K562 (cell line): ENCODE data around the gene SIDT1. TPM values are rescaled to one million over a fixed set of nuclear protein-coding genes. Genes with fewer than 3 reads are reported as not detected.
A peak's percentile ranks its signal among the peaks of the same experiment; 100 is the strongest.

Source experiments
- ATAC-seq: fragments of 200-7000 bp; cut with Tn5 transposase; 3 replicates; pipeline ENCODE4 v1.9.1; 2020; ENCODE audit warnings: moderate library complexity
- BruUV-seq: library from RNA; stranded (reverse); fragments of 400-500 nt; replicated peaks from 2 replicates; lab custom pipeline; 2021; lab: Mats Ljungman, UMichigan
- CTCF ChIA-PET: fragments of 300-600 bp; formaldehyde crosslinking; extraction: SDS; loops from one replicate; lab custom pipeline; 2021; ENCODE audit warnings: low intra/inter-chr PET ratio; lab: Yijun Ruan, JAX
- POLR2A ChIA-PET: fragments of 300-600, 350-650 bp; sonication (Branson Sonifier 250); formaldehyde crosslinking; extraction: SDS; loops from one replicate; lab custom pipeline; 2021; ENCODE audit warnings: antibody characterized with exemption, inconsistent platforms; lab: Yijun Ruan, JAX
- DNase-seq, 4 experiments: peaks; one replicate each; pipeline versions ENCODE4 v3.0.0 to v3.0.0-alpha.2; 2011 to 2018; ENCODE audit warnings: low spot score in 3 of 4, mixed read lengths in 3 of 4; ENCODE audit errors: extremely low read depth in 1 of 4
- FAIRE-seq: peaks from 2 replicates; lab custom pipeline; 2011; peaks lifted over from hg19 to GRCh38; lab: Jason Lieb, UNC
- H2AFZ ChIP-seq: 2 replicates; pipeline ENCODE4 v1.6.0; 2011; ENCODE audit warnings: low read depth, low read length, control low read depth, inconsistent platforms
- H3K27ac ChIP-seq: fragments of 200-600 bp; 3 replicates; pipeline ENCODE4 v1.8.0; 2011; ENCODE audit warnings: low read depth, mild to moderate bottlenecking, control low read depth, inconsistent platforms, low read length, moderate library complexity, mixed read lengths; ENCODE audit errors: extremely low read depth
- H3K27me3 ChIP-seq, 2 experiments: fragments of 300-600 bp in 1 of 2; 2 replicates in 1 of 2; 3 replicates in 1 of 2; pipeline versions ENCODE4 v1.6.0 to v1.8.0; 2011; ENCODE audit warnings: inconsistent platforms in 2 of 2, low read length in 2 of 2, mild to moderate bottlenecking in 1 of 2, mixed read lengths in 1 of 2, moderate library complexity in 1 of 2; ENCODE audit not compliant: control insufficient read depth in 2 of 2, insufficient read depth in 2 of 2
- H3K36me3 ChIP-seq: fragments of 300-600 bp; 3 replicates; pipeline ENCODE4 v1.8.0; 2011; ENCODE audit warnings: mild to moderate bottlenecking, low read length, inconsistent platforms; ENCODE audit not compliant: control insufficient read depth, insufficient read depth
- H3K4me1 ChIP-seq, 2 experiments: fragments of 200-600 bp in 1 of 2; replicated peaks in 1 of 2; 2 replicates in 1 of 2; 3 replicates in 1 of 2; pipeline versions ENCODE4 v1.5.1 to v1.8.0; 2011; ENCODE audit warnings: inconsistent platforms in 2 of 2, low read length in 2 of 2, mild to moderate bottlenecking in 1 of 2, mixed read lengths in 1 of 2, moderate library complexity in 1 of 2; ENCODE audit not compliant: control insufficient read depth in 2 of 2, insufficient read depth in 2 of 2
- H3K4me2 ChIP-seq: 2 replicates; pipeline ENCODE4 v1.6.1; 2011; ENCODE audit warnings: low read length, control low read depth, inconsistent platforms, mixed read lengths; ENCODE audit not compliant: insufficient read depth
- H3K4me3 ChIP-seq: fragments of 200-600 bp; sonication (generic), shearing (Covaris generic); 2 replicates; pipeline ENCODE4 v1.5.1; 2016; ENCODE audit warnings: control low read depth, inconsistent platforms
- H3K79me2 ChIP-seq: fragments of 200-600 bp; 3 replicates; pipeline ENCODE4 v1.8.0; 2011; ENCODE audit warnings: low read length, inconsistent platforms; ENCODE audit not compliant: control insufficient read depth, insufficient read depth
- H3K9ac ChIP-seq, 2 experiments: 2 replicates each; pipeline versions ENCODE4 v1.6.0 to v1.6.1; 2011; ENCODE audit warnings: low read depth in 2 of 2, low read length in 2 of 2, control low read depth in 1 of 2, inconsistent platforms in 1 of 2, mild to moderate bottlenecking in 1 of 2, mixed read lengths in 1 of 2; ENCODE audit not compliant: insufficient read depth in 1 of 2
- H3K9me1 ChIP-seq: one replicate; pipeline ENCODE4 v1.6.0; 2011; ENCODE audit warnings: inconsistent platforms, mild to moderate bottlenecking, low read length, moderate library complexity; ENCODE audit not compliant: control insufficient read depth, insufficient read depth
- H3K9me3 ChIP-seq: replicated peaks from 2 replicates; pipeline ENCODE4 v1.5.1; 2011; ENCODE audit warnings: low read depth, low read length, inconsistent platforms; ENCODE audit not compliant: control insufficient read depth, insufficient read depth
- H4K20me1 ChIP-seq: replicated peaks from 2 replicates; pipeline ENCODE4 v1.6.1; 2011; ENCODE audit warnings: low read length, inconsistent platforms, mixed read lengths; ENCODE audit not compliant: control insufficient read depth, insufficient read depth
- BMI1 ChIP-seq: fragments of 150-350 bp; IDR thresholded peaks from 2 replicates; pipeline ENCODE4 v1.6.1; 2014; ENCODE audit warnings: low read length
- CREB3L1 ChIP-seq: fragments of 450-650 bp; IDR thresholded peaks from 2 replicates; pipeline ENCODE4 v1.6.1; 2014; ENCODE audit warnings: low read depth, mild to moderate bottlenecking, moderate library complexity, borderline replicate concordance
- DNMT1 ChIP-seq: fragments of 450-650 bp; IDR thresholded peaks from 2 replicates; pipeline ENCODE4 v1.6.1; 2016; ENCODE audit warnings: antibody characterized with exemption, mild to moderate bottlenecking
- ERF ChIP-seq: fragments of 450-650 bp; formaldehyde crosslinking; IDR thresholded peaks from 2 replicates; pipeline ENCODE4 v1.4.0; 2020; ENCODE audit warnings: mild to moderate bottlenecking, mixed read lengths
- FOXJ2 ChIP-seq: fragments of 200-800 bp; sonication (Bioruptor generic); IDR thresholded peaks from 2 replicates; pipeline ENCODE4 v1.6.1; 2016; ENCODE audit warnings: missing genetic modification characterization, missing compliant biosample characterization
- IRF2 ChIP-seq: sonication (generic); formaldehyde crosslinking; IDR thresholded peaks from 2 replicates; pipeline ENCODE4 v1.8.1; 2022; ENCODE audit warnings: mild to moderate bottlenecking, missing genetic modification reagents
- LEF1 ChIP-seq: fragments of 450-650 bp; IDR thresholded peaks from 2 replicates; pipeline ENCODE4 v1.6.1; 2016; ENCODE audit warnings: mild to moderate bottlenecking
- SMAD3 ChIP-seq: fragments of 450-650 bp; formaldehyde crosslinking; conservative IDR thresholded peaks from 2 replicates; pipeline ENCODE4 v1.4.0; 2020; ENCODE audit warnings: mild to moderate bottlenecking
- THRB ChIP-seq: fragments of 450-650 bp; formaldehyde crosslinking; conservative IDR thresholded peaks from 2 replicates; pipeline ENCODE4 v1.4.0; 2022; ENCODE audit warnings: mild to moderate bottlenecking, missing genetic modification characterization
- XRCC3 ChIP-seq: fragments of 450-650 bp; IDR thresholded peaks from 2 replicates; pipeline ENCODE4 v1.6.1; 2017; ENCODE audit warnings: mild to moderate bottlenecking, moderate library complexity
- ZNF384 ChIP-seq: IDR thresholded peaks from 2 replicates; pipeline ENCODE4 v1.6.1; 2012; ENCODE audit warnings: low read depth, low read length, improper control_type of control experiment
- ZNF592 ChIP-seq: fragments of 450-650 bp; IDR thresholded peaks from 2 replicates; pipeline ENCODE4 v1.6.1; 2017; ENCODE audit warnings: antibody characterized with exemption, mild to moderate bottlenecking
- ZNF699 ChIP-seq: fragments of 250-450 bp; sonication (Bioruptor Pico); IDR thresholded peaks from 2 replicates; pipeline ENCODE4 v1.8.0; 2021; ENCODE audit warnings: mild to moderate bottlenecking, moderate library complexity; ENCODE audit not compliant: insufficient replicate concordance
- ZNF77 ChIP-seq: fragments of 250-450 bp; sonication (Bioruptor Pico); IDR thresholded peaks from 2 replicates; pipeline ENCODE4 v1.5.0; 2020
- WGBS: fragments of 100-300 bp; shearing (Covaris generic); methylation state at CpG from one replicate; pipeline ENCODE4 v1.1.6; 2016; ENCODE audit warnings: low coverage, mixed read lengths; ENCODE audit not compliant: insufficient coverage; ENCODE audit errors: missing lambda C conversion rate; 5-methylcytosine and 5-hydroxymethylcytosine counted together
- in situ Hi-C: fragments of 300-500 bp; cut with MboI; formaldehyde crosslinking; loops from 4 replicates; pipeline ENCODE4 v1.15.0; 2018; ENCODE audit warnings: inconsistent platforms, mixed read lengths
- intact Hi-C: fragments of 100-400 bp; cut with micrococcal nuclease; formaldehyde crosslinking; loops from 2 replicates; pipeline ENCODE4 v1.14.2; 2022
- polyA plus RNA-seq, 8 experiments: library from polyadenylated mRNA; depleted of rRNA in 4 of 8; stranded (reverse) in 5 of 8; unstranded in 3 of 8; fragments of >200 nt; fragmentation: Nextera tagmentation in 2 of 8; fragmentation: Illumina TruSeq in 1 of 8; extraction: Ambion mirVana in 2 of 8; extraction: Trizol in 1 of 8; gene quantifications; 2 replicates each; pipeline versions ENCODE4 v1.2.1 to v1.2.3, GENCODE V29; 2011 to 2014; ENCODE audit warnings: inconsistent platforms in 1 of 8, missing spikeins in 1 of 8
- total RNA-seq, 7 experiments: library from RNA; depleted of rRNA in 6 of 7; stranded (reverse); fragments of >200 nt in 6 of 7; fragmentation: Illumina TruSeq in 2 of 7; extraction: Trizol in 2 of 7; gene quantifications; 2 replicates each; pipeline versions ENCODE4 v1.2.1 to v1.2.3, GENCODE V29; 2011 to 2021; ENCODE audit warnings: low replicate concordance in 1 of 7

SIDT1 gene
- total and polyA plus RNA-seq, 9 of the 15 experiments (the other 6 are each of a cell fraction or from before 2014, with no cell fraction given): not detected

- H3K4me3 ChIP-seq: no peak overlapping the region
- no peak overlapping the region for H3K4me2 ChIP-seq
- DNase-seq (peak in 1 of 4 experiments; percentile 2), ATAC-seq (no peak), FAIRE-seq (no peak)
- CTCF ChIA-PET: interaction anchor here (0.8 kb wide), 1 partner anchor 110 kb away, joined by 3 read pairs; no protein-coding TSS in a partner anchor
- intact Hi-C loops (no loop called here), in situ Hi-C loops (no loop called here)
- no peaks in the 10 kb centered on the region for H3K36me3 ChIP-seq
- H3K4me1 ChIP-seq: no peaks in the 10 kb centered on the region; a peak in 1 of 5 replicates
- H2AFZ ChIP-seq: 0 out of 2 replicates have a peak overlapping the region, but pooled peaks have one; percentile 9
- no peaks in the 10 kb centered on the region for H3K9me3 ChIP-seq
- H3K79me2 ChIP-seq: peaks cover 18% of the 10 kb centered on the region; the same call in 1 of the 3 replicates
- no peaks in the 10 kb centered on the region for H3K27me3 ChIP-seq
- no peak overlapping the region for H3K9ac ChIP-seq
- no TSS peak for BruUV-seq
- H3K9me1 ChIP-seq: no peaks in the 10 kb centered on the region
- POLR2A ChIA-PET: interaction anchor here (0.6 kb wide), 1 partner anchor 1831 kb away, joined by 3 read pairs; no protein-coding TSS in a partner anchor
- 35% methylated on average over 5 of the region's 5 CpGs for WGBS
- H3K27ac ChIP-seq: no peak overlapping the region
- H4K20me1 ChIP-seq: no peaks in the 10 kb centered on the region
- no peak for TF ChIP-seq XRCC3
- no peak for TF ChIP-seq THRB (CRISPR knock-in tag)
- TF ChIP-seq ZNF384: no peak
- TF ChIP-seq SMAD3 (CRISPR knock-in tag): no peak
- TF ChIP-seq IRF2: no peak
- no peak for TF ChIP-seq FOXJ2
- no peak for TF ChIP-seq ZNF77 (CRISPR knock-in tag)
- TF ChIP-seq BMI1: no peak
- no peak for TF ChIP-seq ZNF592
- TF ChIP-seq ERF (CRISPR knock-in tag): no peak
- no peak for TF ChIP-seq LEF1
- no peak for TF ChIP-seq CREB3L1
- no peak for TF ChIP-seq DNMT1
- TF ChIP-seq ZNF699 (CRISPR knock-in tag): no peak
These were observed 16.2 kb upstream of the SIDT1 start for GRCh38 chr3:113516115-113516505.
